H1 (cell line): ENCODE data around the gene DCAF15. TPM values are rescaled to one million over a fixed set of nuclear protein-coding genes. Genes with fewer than 3 reads are reported as not detected.

Experiments used
- CTCF ChIA-PET: fragments of 300-600 bp; sonication (Branson Sonifier 250); formaldehyde crosslinking; loops from one replicate; lab custom pipeline; 2021; ENCODE audit not compliant: partially characterized antibody; lab: Charles Lee
- POLR2A ChIA-PET: fragments of 300-600 bp; sonication (Branson Sonifier 250); formaldehyde crosslinking; loops from one replicate; lab custom pipeline; 2021; ENCODE audit warnings: inconsistent platforms; ENCODE audit not compliant: partially characterized antibody; lab: Charles Lee
- DNase-seq, 2 experiments: peaks; one replicate each; pipeline versions ENCODE4 v3.0.0 to v3.0.0-alpha.2; 2010 to 2022; ENCODE audit warnings: low spot score in 2 of 2, low read depth in 1 of 2, mixed read lengths in 1 of 2
- FAIRE-seq: peaks from 2 replicates; lab custom pipeline; 2011; peaks lifted over from hg19 to GRCh38; lab: Jason Lieb, UNC
- H2AFZ ChIP-seq: 2 replicates; pipeline ENCODE4 v1.8.1; 2012; ENCODE audit warnings: low read length, inconsistent platforms
- H2AK5ac ChIP-seq: 2 replicates; pipeline ENCODE4 v1.6.1; 2013; ENCODE audit warnings: low read depth, low read length
- H2BK120ac ChIP-seq: replicated peaks from 2 replicates; pipeline ENCODE3; 2013; ENCODE audit warnings: low read depth, low read length, inconsistent platforms
- H2BK12ac ChIP-seq: 2 replicates; pipeline ENCODE4 v1.6.1; 2013; ENCODE audit warnings: low read depth, low read length
- H2BK15ac ChIP-seq: 2 replicates; pipeline ENCODE4 v1.6.1; 2013; ENCODE audit warnings: low read length
- H2BK20ac ChIP-seq: 2 replicates; pipeline ENCODE4 v1.6.1; 2013; ENCODE audit warnings: low read length
- H2BK5ac ChIP-seq: 2 replicates; pipeline ENCODE4 v1.6.1; 2013; ENCODE audit warnings: low read depth, low read length
- H3K14ac ChIP-seq: 2 replicates; pipeline ENCODE4 v1.6.1; 2013; ENCODE audit warnings: inconsistent platforms; ENCODE audit not compliant: insufficient read length
- H3K18ac ChIP-seq: 2 replicates; pipeline ENCODE4 v1.6.1; 2013; ENCODE audit warnings: low read length; ENCODE audit errors: extremely low read depth
- H3K23ac ChIP-seq: 2 replicates; pipeline ENCODE4 v1.6.1; 2013; ENCODE audit warnings: inconsistent platforms; ENCODE audit not compliant: insufficient read length
- H3K23me2 ChIP-seq: 2 replicates; pipeline ENCODE4 v1.6.1; 2013; ENCODE audit warnings: low read depth, low read length
- H3K27ac ChIP-seq: 2 replicates; pipeline ENCODE4 v1.6.1; 2011; ENCODE audit warnings: low read depth, low read length, inconsistent platforms
- H3K27me3 ChIP-seq, 4 experiments: replicated peaks in 1 of 4; 1 replicate in 1 of 4; 2 replicates in 3 of 4; pipeline versions ENCODE4 v1.6.1 to v1.8.1; 2011 to 2013; ENCODE audit warnings: low read length in 3 of 4, mild to moderate bottlenecking in 3 of 4, inconsistent platforms in 2 of 4, mixed read lengths in 2 of 4, moderate library complexity in 1 of 4; ENCODE audit not compliant: control insufficient read depth in 3 of 4, insufficient read depth in 3 of 4; ENCODE audit errors: extremely low read depth in 1 of 4
- H3K36me3 ChIP-seq, 4 experiments: 2 replicates each; pipeline versions ENCODE4 v1.6.1 to v1.8.1; 2011 to 2013; ENCODE audit warnings: mild to moderate bottlenecking in 4 of 4, low read length in 3 of 4, moderate library complexity in 2 of 4, control low read depth in 1 of 4, inconsistent platforms in 1 of 4; ENCODE audit not compliant: insufficient read depth in 4 of 4, control insufficient read depth in 2 of 4
- H3K4ac ChIP-seq: replicated peaks from 2 replicates; pipeline ENCODE3; 2013; ENCODE audit warnings: low read length, low read depth, mixed read lengths, inconsistent platforms; ENCODE audit not compliant: insufficient read length
- H3K4me1 ChIP-seq, 4 experiments: replicated peaks in 1 of 4; 1 replicate in 1 of 4; 2 replicates in 3 of 4; pipeline versions ENCODE4 v1.6.1 to v1.8.1; 2011 to 2013; ENCODE audit warnings: low read length in 3 of 4, inconsistent platforms in 2 of 4, mixed read lengths in 1 of 4; ENCODE audit not compliant: insufficient read depth in 4 of 4, control insufficient read depth in 3 of 4
- H3K4me2 ChIP-seq, 2 experiments: 2 replicates each; pipeline versions ENCODE4 v1.6.1 to v1.8.1; 2011 to 2013; ENCODE audit warnings: low read depth in 2 of 2, low read length in 2 of 2, control low read depth in 1 of 2, inconsistent platforms in 1 of 2, mild to moderate bottlenecking in 1 of 2; ENCODE audit not compliant: insufficient read depth in 1 of 2
- H3K4me3 ChIP-seq, 4 experiments: fragments of 200-600, 300-600 bp in 1 of 4; sonication (generic), shearing (Covaris generic), sonication (Bioruptor Twin) in 1 of 4; 2 replicates each; pipeline versions ENCODE4 v1.5.1 to v1.8.1; 2011 to 2016; ENCODE audit warnings: low read length in 4 of 4, low read depth in 3 of 4, control low read depth in 2 of 4, inconsistent platforms in 2 of 4, mild to moderate bottlenecking in 2 of 4, mixed read lengths in 1 of 4, moderate library complexity in 1 of 4; ENCODE audit not compliant: insufficient read depth in 2 of 4; ENCODE audit errors: extremely low read depth in 1 of 4
- H3K56ac ChIP-seq: replicated peaks from 2 replicates; pipeline ENCODE3; 2013; ENCODE audit warnings: low read depth, mild to moderate bottlenecking, mixed read lengths, low read length, inconsistent platforms; ENCODE audit not compliant: insufficient read length
- H3K79me1 ChIP-seq: 2 replicates; pipeline ENCODE4 v1.6.1; 2013; ENCODE audit warnings: low read depth, low read length, control low read depth
- H3K79me2 ChIP-seq, 2 experiments: 2 replicates each; pipeline versions ENCODE4 v1.6.1 to v1.8.1; 2012 to 2013; ENCODE audit warnings: low read length in 2 of 2, mild to moderate bottlenecking in 2 of 2, inconsistent platforms in 1 of 2; ENCODE audit not compliant: insufficient read depth in 2 of 2, control insufficient read depth in 1 of 2
- H3K9ac ChIP-seq, 4 experiments: replicated peaks in 1 of 4; 1 replicate in 1 of 4; 2 replicates in 3 of 4; pipeline versions ENCODE4 v1.6.1 to v1.8.1; 2011 to 2013; ENCODE audit warnings: low read depth in 3 of 4, low read length in 3 of 4, control low read depth in 2 of 4, mild to moderate bottlenecking in 2 of 4, moderate library complexity in 2 of 4, inconsistent platforms in 1 of 4; ENCODE audit errors: extremely low read depth in 1 of 4
- H3K9me3 ChIP-seq, 2 experiments: 2 replicates each; pipeline versions ENCODE4 v1.6.1 to v1.8.1; 2012 to 2013; ENCODE audit warnings: mild to moderate bottlenecking in 2 of 2, moderate library complexity in 2 of 2, control low read depth in 1 of 2, inconsistent platforms in 1 of 2, low read depth in 1 of 2, low read length in 1 of 2, mixed read lengths in 1 of 2; ENCODE audit not compliant: insufficient read depth in 2 of 2
- H4K20me1 ChIP-seq, 2 experiments: replicated peaks in 1 of 2; 2 replicates each; pipeline versions ENCODE3 to v1.8.1; 2011 to 2013; ENCODE audit warnings: inconsistent platforms in 2 of 2, low read length in 2 of 2, mild to moderate bottlenecking in 1 of 2; ENCODE audit not compliant: insufficient read depth in 2 of 2, control insufficient read depth in 1 of 2
- H4K5ac ChIP-seq: 2 replicates; pipeline ENCODE4 v1.6.1; 2013; ENCODE audit warnings: low read length, low read depth, mixed read lengths, inconsistent platforms; ENCODE audit not compliant: insufficient read length
- H4K8ac ChIP-seq: 2 replicates; pipeline ENCODE4 v1.8.0; 2013; ENCODE audit warnings: mild to moderate bottlenecking, moderate library complexity, low read length, inconsistent platforms; ENCODE audit not compliant: insufficient read depth; ENCODE audit errors: extremely low read depth
- H4K91ac ChIP-seq: replicated peaks from 2 replicates; pipeline ENCODE3; 2013; ENCODE audit warnings: low read length, mixed read lengths, inconsistent platforms; ENCODE audit not compliant: insufficient read length
- BACH1 ChIP-seq: IDR thresholded peaks from 2 replicates; pipeline ENCODE4 v1.6.1; 2012; ENCODE audit warnings: low read length, improper control_type of control experiment
- BCL11A ChIP-seq, 2 experiments: IDR thresholded peaks; one replicate each; pipeline ENCODE4 v1.6.1; 2011; ENCODE audit warnings: low read depth in 2 of 2, low read length in 2 of 2, mild to moderate bottlenecking in 2 of 2
- CEBPB ChIP-seq: IDR thresholded peaks from 2 replicates; pipeline ENCODE4 v1.6.1; 2012; ENCODE audit warnings: low read depth, low read length
- EGR1 ChIP-seq: IDR thresholded peaks from 2 replicates; pipeline ENCODE4 v1.6.1; 2011; ENCODE audit warnings: low read depth, low read length, borderline replicate concordance
- HDAC2 ChIP-seq, 2 experiments: fragments of 300-600 bp in 1 of 2; sonication (generic) in 1 of 2; IDR thresholded peaks; 2 replicates each; pipeline ENCODE4 v1.6.1; 2011 to 2012; ENCODE audit warnings: low read depth in 2 of 2, low read length in 2 of 2, mild to moderate bottlenecking in 2 of 2, moderate library complexity in 2 of 2, borderline replicate concordance in 1 of 2, inconsistent platforms in 1 of 2
- HDAC6 ChIP-seq: IDR thresholded peaks from one replicate; pipeline ENCODE4 v1.7.1; 2012; ENCODE audit warnings: low read depth, mild to moderate bottlenecking, inconsistent platforms, low read length, moderate library complexity
- MAFK ChIP-seq: IDR thresholded peaks from 2 replicates; pipeline ENCODE4 v1.6.1; 2012; ENCODE audit warnings: low read depth, mild to moderate bottlenecking, improper control_type of control experiment, low read length
- MAX ChIP-seq: IDR thresholded peaks from 2 replicates; pipeline ENCODE4 v1.6.1; 2012; ENCODE audit warnings: inconsistent platforms
- NANOG ChIP-seq: IDR thresholded peaks from 2 replicates; pipeline ENCODE4 v1.6.1; 2011; ENCODE audit warnings: low read length, low read depth, mild to moderate bottlenecking, inconsistent platforms; ENCODE audit not compliant: insufficient read depth, poor library complexity, severe bottlenecking
- POLR2A ChIP-seq, 2 experiments: IDR thresholded peaks; 1 replicate in 1 of 2; 2 replicates in 1 of 2; pipeline ENCODE4 v1.6.1; 2011; ENCODE audit warnings: low read depth in 2 of 2, low read length in 2 of 2, mild to moderate bottlenecking in 2 of 2; ENCODE audit errors: control extremely low read depth in 1 of 2
- SIRT6 ChIP-seq: IDR thresholded peaks from one replicate; pipeline ENCODE4 v1.7.1; 2012; ENCODE audit warnings: low read length, inconsistent platforms
- SIX5 ChIP-seq: IDR thresholded peaks from 2 replicates; pipeline ENCODE4 v1.6.1; 2011; ENCODE audit warnings: mild to moderate bottlenecking, low read depth, low read length
- TAF7 ChIP-seq: optimal IDR thresholded peaks from 2 replicates; pipeline ENCODE3; 2011; ENCODE audit warnings: low read depth, mild to moderate bottlenecking, inconsistent platforms, low read length, moderate library complexity, borderline replicate concordance
- WGBS, 2 experiments: shearing (Covaris generic) in 1 of 2; methylation state at CpG; one replicate each; pipeline versions ENCODE4 v1.1.6 to v1.1.7; 2013 to 2015; ENCODE audit warnings: low lambda C conversion rate in 2 of 2, mixed read lengths in 2 of 2, inconsistent platforms in 1 of 2, low coverage in 1 of 2, missing lambda C conversion rate in 1 of 2; ENCODE audit not compliant: insufficient replicate concordance in 2 of 2, insufficient coverage in 1 of 2, insufficient read length in 1 of 2; ENCODE audit errors: extremely low coverage in 1 of 2, missing lambda C conversion rate in 1 of 2; 5-methylcytosine and 5-hydroxymethylcytosine counted together
- polyA plus RNA-seq, 7 experiments: library from polyadenylated mRNA; depleted of rRNA in 3 of 7; stranded (reverse) in 5 of 7; unstranded in 2 of 7; fragments of >200 nt in 5 of 7; fragments of 200-250 nt in 2 of 7; gene quantifications; 1 replicate in 5 of 7; 2 replicates in 1 of 7; 4 replicates in 1 of 7; pipeline versions ENCODE4 v1.2.1 to v1.2.3, GENCODE V29; 2011 to 2013; ENCODE audit warnings: missing spikeins in 2 of 7, mixed read lengths in 2 of 7
- total RNA-seq: library from RNA; stranded (reverse); fragmentation: NEBNext Ultra II Directional; extraction: Animal tissue kit (Norgen Biotek cat#: 25700); gene quantifications from 2 replicates; pipeline ENCODE4 v1.2.1, GENCODE V29; 2021

DCAF15 gene
- total and polyA plus RNA-seq, 2 of the 8 experiments (the other 6 are each of a cell fraction or from before 2014, with no cell fraction given), result 68.7 to 80.8 TPM

- Histone ChIP-seq H3K79me1 (no peaks in the 10 kb centered on the region), H3K36me3 (peaks cover 2 to 33% (median 20%) of the 10 kb centered on the region in 4 experiments; a peak in 6 of 8 replicates), H3K23me2 (peaks cover 13% of the 10 kb centered on the region; the same call in 1 of the 2 replicates), H3K4ac (no peak overlapping the region), H2AK5ac (no peak overlapping the region), H4K8ac (peak overlapping the region; percentile 73), H3K9me3 (no peaks in the 10 kb centered on the region), H3K27me3 (peaks cover 0 to 4% (median 0%) of the 10 kb centered on the region in 4 experiments; a peak in 2 of 7 replicates), H2BK5ac (peak overlapping the region; percentile 44; the same call in 1 of the 2 replicates), H4K20me1 (peaks cover 0 to under 1% of the 10 kb centered on the region in 2 experiments), H2BK120ac (no peak overlapping the region), H4K5ac (no peak overlapping the region), H3K56ac (no peak overlapping the region), H3K14ac (no peak overlapping the region), H3K4me1 (peaks cover 0 to 9% (median 4%) of the 10 kb centered on the region in 4 experiments; a peak in 4 of 7 replicates), H2AFZ (no peak overlapping the region), H4K91ac (peak overlapping the region; percentile 29), H3K79me2 (no peaks in the 10 kb centered on the region), H3K18ac (peak overlapping the region; percentile 90), H3K4me3 (peak overlapping the region; percentile 25 to 66 (median 52)), H3K4me2 (peak overlapping the region; percentile 66 to 98), H3K27ac (no peak overlapping the region), H2BK12ac (peak overlapping the region; percentile 39; the same call in 1 of the 2 replicates), H2BK15ac (no peak overlapping the region; the same call in 1 of the 2 replicates), H2BK20ac (peak overlapping the region; percentile 72; the same call in 1 of the 2 replicates), H3K23ac (no peak overlapping the region), H3K9ac (peak overlapping the region in 3 of 4 experiments; percentile 36 to 63 (median 48); a peak in 3 of 7 replicates)
- FAIRE-seq, result no peak
- DNase-seq, result no peak
- 7% methylated on average over 5 of the region's 48 CpGs; no CpG with 5 or more reads in 1 of the 2 experiments for WGBS, 2 experiments
- ChIA-PET CTCF (interaction anchor here (0.9 to 7.8 kb wide), 5 partner anchors 11 to 96 kb away, joined by 4 to 77 read pairs (median 14); no protein-coding TSS in a partner anchor), POLR2A (interaction anchor here (0.7 to 4.8 kb wide), 16 partner anchors 10 to 96 kb away, joined by 3 to 48 read pairs (median 6); partner anchors contain the start of genes DCAF15, IL27RA, PODNL1 and RFX1)
- no peak for TF ChIP-seq MAFK
- no peak for TF ChIP-seq TAF7
- no peak for TF ChIP-seq NANOG
- TF ChIP-seq EGR1, result no peak
- no peak for TF ChIP-seq SIRT6
- TF ChIP-seq POLR2A (IDR thresholded peaks at IDR 0.05; ENCODE audit: control extremely low read depth in 1 of 2, low read depth in 2 of 2, low read length in 2 of 2), result no peak
- no peak for TF ChIP-seq BCL11A (IDR thresholded peaks at IDR 0.05; ENCODE audit: low read depth in 2 of 2, low read length in 2 of 2)
- TF ChIP-seq HDAC2 (IDR thresholded peaks at IDR 0.05; ENCODE audit: borderline replicate concordance in 1 of 2, low read depth in 2 of 2, low read length in 2 of 2), result no peak
- TF ChIP-seq BACH1, result no peak
- TF ChIP-seq SIX5, result no peak
- peak; percentile 92 for TF ChIP-seq MAX
- no peak for TF ChIP-seq CEBPB
- TF ChIP-seq HDAC6, result no peak
Observed at GRCh38 chr19:13963603-13964105, 11.3 kb downstream of the DCAF15 start.
